GM18861 (cell line): Measurements from ENCODE around the gene SSC4D.

Experiments
- ATAC-seq: cut with Tn5 transposase; IDR thresholded peaks from one replicate; pipeline ENCODE4 v1.9.1; 2021; ENCODE audit not compliant: unreplicated experiment

SSC4D gene

GRCh38 chr7:76356115-76356514 is 53.4 kb downstream of the SSC4D start:
- ATAC-seq = no peak

GRCh38 chr7:76354981-76355730 is 54.3 kb downstream of the SSC4D start:
- ATAC-seq = no peak

GRCh38 chr7:76354516-76354915 is 55.0 kb downstream of the SSC4D start:
- no peak for ATAC-seq

- no peak for ATAC-seq
These were observed 55.8 kb downstream of the SSC4D start for GRCh38 chr7:76353744-76354143.

GRCh38 chr7:76352193-76352592 is 57.3 kb downstream of the SSC4D start:
- ATAC-seq = no peak

- ATAC-seq = no peak
These were observed 58.1 kb downstream of the SSC4D start for GRCh38 chr7:76351372-76351771.

- ATAC-seq = no peak
These were observed 60.1 kb downstream of the SSC4D start for GRCh38 chr7:76349313-76349885.

GRCh38 chr7:76347710-76348109 is 61.8 kb downstream of the SSC4D start:
- ATAC-seq = no peak

GRCh38 chr7:76346778-76347177 is 62.7 kb downstream of the SSC4D start:
- ATAC-seq = no peak

- ATAC-seq = no peak
These were observed 63.4 kb downstream of the SSC4D start for GRCh38 chr7:76346097-76346496.

- no peak for ATAC-seq
These were observed 65.6 kb downstream of the SSC4D start for GRCh38 chr7:76343931-76344321.

- no peak for ATAC-seq
These were observed 66.1 kb downstream of the SSC4D start for GRCh38 chr7:76343294-76343930.

- no peak for ATAC-seq
These were observed 67.3 kb downstream of the SSC4D start for GRCh38 chr7:76342222-76342621.

GRCh38 chr7:76340617-76341131 is 68.8 kb downstream of the SSC4D start:
- no peak for ATAC-seq
